Activated CD4-positive, alpha-beta memory T cell treated with anti-CD3 and anti-CD28 coated beads, Interleukin-2, amount 10 ng/mL, durations not matched to agents 7 days and 5 days (primary cell): ENCODE results near the gene DCAF8. TPM values are rescaled to one million over a fixed set of nuclear protein-coding genes. Genes with fewer than 3 reads are reported as not detected.

ENCODE experiments used
- CTCF ChIA-PET: fragments of 350-600 bp; sonication (Branson Sonifier 250); formaldehyde crosslinking; loops from one replicate; lab custom pipeline; 2021; ENCODE audit warnings: antibody characterized with exemption, inconsistent platforms; lab: Charles Lee
- POLR2A ChIA-PET: fragments of 350-600 bp; sonication (Branson Sonifier 250); formaldehyde crosslinking; loops from one replicate; lab custom pipeline; 2021; ENCODE audit warnings: antibody characterized with exemption; lab: Charles Lee
- DNase-seq: peaks from one replicate; pipeline ENCODE4 v3.0.0-alpha.2; 2020
- H3K27ac Mint-ChIP-seq: one replicate; pipeline ENCODE4 v1.8.0; 2021; ENCODE audit warnings: mild to moderate bottlenecking, mixed read lengths
- H3K27me3 Mint-ChIP-seq: one replicate; pipeline ENCODE4 v1.8.0; 2021; ENCODE audit warnings: mixed read lengths
- H3K36me3 Mint-ChIP-seq: one replicate; pipeline ENCODE4 v1.8.0; 2021; ENCODE audit warnings: low read depth, mixed read lengths
- H3K4me1 Mint-ChIP-seq: one replicate; pipeline ENCODE4 v1.8.0; 2021; ENCODE audit warnings: mixed read lengths
- H3K4me3 Mint-ChIP-seq: one replicate; pipeline ENCODE4 v1.8.0; 2021; ENCODE audit warnings: mild to moderate bottlenecking, mixed read lengths
- H3K9me3 Mint-ChIP-seq: one replicate; pipeline ENCODE4 v1.8.0; 2021; ENCODE audit warnings: mixed read lengths
- total RNA-seq, 2 experiments: library from RNA; stranded (reverse); gene quantifications; one replicate each; pipeline ENCODE4 v1.2.3, GENCODE V29; 2021

Gene DCAF8
- total RNA-seq, 2 experiments from 2014 or later, result 123 to 125 TPM

DNA sequence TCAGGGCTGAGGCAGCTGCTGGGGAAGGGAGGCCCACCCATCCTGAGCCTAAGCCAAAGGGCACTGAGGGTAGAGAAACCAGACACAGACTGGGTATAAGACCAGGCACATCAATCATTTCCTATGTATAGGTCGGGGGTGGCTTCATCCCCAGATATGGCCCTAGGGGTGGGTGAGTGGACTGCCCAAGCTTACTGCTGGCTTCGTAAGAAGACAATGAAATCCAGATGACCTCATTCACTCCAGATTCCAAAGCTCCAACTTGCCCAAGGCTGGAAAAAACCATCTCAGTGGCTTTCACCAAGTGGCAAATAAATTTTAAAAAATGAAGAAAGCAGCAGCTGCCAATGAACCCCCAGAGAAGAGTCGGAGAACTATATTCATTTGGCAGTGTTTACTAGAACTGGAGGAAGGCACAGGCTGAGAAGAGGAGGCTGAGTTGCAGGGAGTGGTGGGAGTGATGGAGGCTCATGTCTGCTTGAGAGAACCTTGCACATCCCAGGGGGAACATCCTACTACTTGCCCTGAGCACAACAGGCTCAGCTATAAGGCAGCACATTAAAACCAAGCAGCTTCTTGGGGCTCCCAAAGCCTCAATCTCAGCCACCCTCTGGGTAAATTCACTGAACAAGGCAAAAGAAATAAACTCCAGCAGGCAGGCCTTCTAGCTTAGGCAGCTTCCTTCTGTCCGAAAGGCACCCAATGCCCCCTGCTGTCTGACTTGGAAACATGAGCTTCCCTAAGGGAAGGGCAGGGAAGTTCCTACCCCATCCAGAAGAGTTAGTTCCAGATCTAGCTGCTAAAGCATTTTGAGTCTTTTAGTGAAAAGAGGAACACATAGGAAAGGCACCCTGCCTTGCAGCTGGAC, 43.1 kb downstream of the DCAF8 start:
- POLR2A ChIA-PET, result interaction anchor here (1.0 to 2.3 kb wide), 5 partner anchors 10 to 118 kb away, joined by 3 to 9 read pairs (median 3); partner anchors contain the start of genes PEA15 and PEX19
- H3K9me3 Mint-ChIP-seq, result no peaks in the 10 kb centered on the region
- H3K36me3 Mint-ChIP-seq, result peaks cover 64% of the 10 kb centered on the region
- DNase-seq, result no peak
- H3K4me1 Mint-ChIP-seq, result no peaks in the 10 kb centered on the region
- CTCF ChIA-PET, result interaction anchor here (0.7 to 2.7 kb wide), 7 partner anchors 8 to 132 kb away, joined by 3 to 8 read pairs (median 3); no protein-coding TSS in a partner anchor
- no peaks in the 10 kb centered on the region for H3K27me3 Mint-ChIP-seq
- no peak overlapping the region for H3K27ac Mint-ChIP-seq
- no peak overlapping the region for H3K4me3 Mint-ChIP-seq

DNA sequence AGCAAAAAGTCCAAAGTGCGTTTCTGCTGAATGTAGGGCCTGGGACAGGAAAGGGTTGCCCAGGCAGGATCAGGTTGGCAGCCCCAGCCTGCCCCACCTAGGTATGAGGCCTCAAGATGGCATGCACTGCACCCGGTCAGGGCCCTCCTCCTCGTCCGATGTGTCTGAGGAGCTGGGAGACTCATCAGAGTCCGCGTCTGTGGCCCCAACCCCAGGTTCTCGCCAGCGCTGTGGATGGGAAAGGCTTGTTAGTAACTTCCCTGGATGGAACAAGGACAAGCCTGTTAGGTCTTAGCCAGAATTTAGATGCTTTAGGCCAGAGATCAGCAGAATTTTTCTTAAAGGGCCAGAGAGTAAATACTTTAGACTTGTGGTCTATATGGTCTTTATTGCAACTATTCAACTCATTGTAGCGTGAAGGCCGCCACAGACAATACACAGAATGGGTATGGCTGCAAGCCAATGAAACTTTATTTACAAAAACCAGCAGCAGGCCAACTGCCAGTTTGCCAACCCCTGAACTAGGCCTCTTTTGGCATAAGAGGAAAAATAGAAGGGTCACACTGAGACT, 44.8 kb downstream of the DCAF8 start:
- Mint-ChIP-seq H3K27me3 (no peaks in the 10 kb centered on the region), H3K4me3 (no peak overlapping the region), H3K36me3 (peaks cover 57% of the 10 kb centered on the region), H3K27ac (no peak overlapping the region), H3K4me1 (no peaks in the 10 kb centered on the region), H3K9me3 (no peaks in the 10 kb centered on the region)
- DNase-seq, result no peak
- POLR2A ChIA-PET, result interaction anchor here (0.6 to 1.5 kb wide), 2 partner anchors 9 to 12 kb away, joined by 3 read pairs; no protein-coding TSS in a partner anchor
- CTCF ChIA-PET, result no interaction called here

DNA sequence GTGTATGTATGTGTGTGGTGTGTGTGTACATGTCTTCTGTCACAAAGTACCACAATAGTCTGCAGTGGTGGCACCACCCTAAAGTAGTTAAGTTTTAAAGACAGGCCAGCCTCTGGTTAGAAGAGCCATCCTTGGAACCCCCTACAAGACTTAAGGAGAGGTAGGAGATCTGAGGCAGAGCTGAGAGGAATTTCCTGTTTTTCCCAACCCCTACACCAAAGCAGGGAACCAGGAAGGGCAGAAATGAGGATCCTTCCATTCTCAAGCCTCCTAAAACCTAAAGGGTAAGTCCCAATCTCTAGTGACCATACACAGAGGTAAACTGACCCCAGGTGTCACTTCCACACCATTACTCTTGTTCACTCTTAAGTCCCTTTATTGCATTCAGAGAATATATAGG, 46.0 kb downstream of the DCAF8 start:
- Mint-ChIP-seq H3K4me1 (no peaks in the 10 kb centered on the region), H3K27me3 (no peaks in the 10 kb centered on the region), H3K36me3 (peaks cover 55% of the 10 kb centered on the region), H3K27ac (no peak overlapping the region), H3K9me3 (no peaks in the 10 kb centered on the region), H3K4me3 (no peak overlapping the region)
- no peak for DNase-seq
- CTCF ChIA-PET, result interaction anchor here (1.1 kb wide), 1 partner anchor 36 kb away, joined by 3 read pairs; no protein-coding TSS in a partner anchor
- POLR2A ChIA-PET, result no interaction called here

DNA sequence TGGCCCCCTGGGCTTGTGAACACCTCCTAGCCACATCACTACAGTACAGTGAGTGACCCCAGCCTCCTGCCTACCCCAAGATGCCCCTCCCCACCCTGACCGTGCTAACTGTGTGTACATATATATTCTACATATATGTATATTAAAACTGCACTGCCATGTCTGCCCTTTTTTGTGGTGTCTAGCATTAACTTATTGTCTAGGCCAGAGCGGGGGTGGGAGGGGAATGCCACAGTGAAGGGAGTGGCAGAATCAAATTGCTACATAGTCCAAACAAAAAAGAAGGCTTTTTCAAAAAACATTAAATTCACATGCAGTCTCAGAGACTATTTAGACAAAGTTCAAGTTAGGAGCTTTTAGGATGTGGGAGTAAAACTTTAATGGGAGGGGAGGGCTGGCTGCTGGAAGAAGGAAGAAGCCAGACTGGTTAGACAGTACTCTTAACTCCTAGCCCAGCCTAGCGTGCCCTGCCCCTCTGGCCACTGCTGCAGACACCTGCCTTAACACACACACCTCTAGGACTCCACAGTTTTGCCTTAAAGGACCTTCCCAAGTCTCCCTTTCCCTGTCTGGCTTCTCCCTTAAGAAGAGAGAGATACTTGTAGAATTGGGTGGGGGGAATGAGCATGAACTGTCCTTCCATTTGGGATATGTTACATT, 47.7 kb downstream of the DCAF8 start:
- peaks cover 48% of the 10 kb centered on the region for H3K36me3 Mint-ChIP-seq
- peaks cover 5% of the 10 kb centered on the region for H3K4me1 Mint-ChIP-seq
- H3K27ac Mint-ChIP-seq, result no peak overlapping the region
- no peak for DNase-seq
- no peaks in the 10 kb centered on the region for H3K9me3 Mint-ChIP-seq
- ChIA-PET POLR2A (no interaction called here), CTCF (no interaction called here)
- no peak overlapping the region for H3K4me3 Mint-ChIP-seq
- no peaks in the 10 kb centered on the region for H3K27me3 Mint-ChIP-seq

DNA sequence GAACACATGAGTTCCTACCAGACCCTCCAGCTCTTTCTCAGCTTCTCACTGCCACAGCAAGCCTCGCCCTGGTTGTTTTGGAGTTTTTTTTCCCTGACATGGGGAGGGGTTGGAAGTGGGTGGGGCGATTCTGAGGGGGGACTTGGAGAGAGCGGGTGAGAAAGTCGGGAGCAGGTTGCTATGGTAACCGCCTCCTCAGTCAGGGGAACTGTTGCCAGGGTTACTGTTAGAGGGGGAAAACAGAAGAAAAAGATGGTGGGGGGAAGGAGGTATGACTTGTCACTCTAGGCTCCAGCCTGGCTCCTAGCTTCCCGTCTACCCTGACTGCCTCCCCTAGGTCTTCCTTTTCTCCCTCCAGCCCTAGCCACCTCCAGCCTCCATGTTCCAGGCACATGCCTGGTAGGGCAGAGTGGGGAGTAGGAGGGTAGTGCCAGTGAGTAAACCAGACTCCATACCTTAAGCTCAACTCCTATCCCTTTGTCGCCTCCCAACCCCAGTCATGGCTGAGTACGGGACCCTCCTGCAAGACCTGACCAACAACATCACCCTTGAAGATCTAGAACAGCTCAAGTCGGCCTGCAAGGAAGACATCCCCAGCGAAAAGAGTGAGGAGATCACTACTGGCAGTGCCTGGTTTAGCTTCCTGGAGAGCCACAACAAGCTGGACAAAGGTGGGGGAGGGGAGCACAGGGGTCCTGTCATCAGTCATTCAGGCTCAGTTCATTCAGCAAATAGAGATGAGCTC, 51.1 kb downstream of the DCAF8 start:
- Mint-ChIP-seq H3K4me3 (no peak overlapping the region), H3K4me1 (peaks cover 28% of the 10 kb centered on the region), H3K27ac (no peak overlapping the region), H3K9me3 (no peaks in the 10 kb centered on the region), H3K36me3 (peaks cover 50% of the 10 kb centered on the region), H3K27me3 (no peaks in the 10 kb centered on the region)
- CTCF ChIA-PET, result interaction anchor here (0.6 kb wide), 1 partner anchor 8 kb away, joined by 3 read pairs; no protein-coding TSS in a partner anchor
- POLR2A ChIA-PET, result interaction anchor here (1.0 kb wide), 2 partner anchors 40 to 74 kb away, joined by 3 to 6 read pairs; partner anchors contain the start of gene PEX19
- no peak for DNase-seq

DNA sequence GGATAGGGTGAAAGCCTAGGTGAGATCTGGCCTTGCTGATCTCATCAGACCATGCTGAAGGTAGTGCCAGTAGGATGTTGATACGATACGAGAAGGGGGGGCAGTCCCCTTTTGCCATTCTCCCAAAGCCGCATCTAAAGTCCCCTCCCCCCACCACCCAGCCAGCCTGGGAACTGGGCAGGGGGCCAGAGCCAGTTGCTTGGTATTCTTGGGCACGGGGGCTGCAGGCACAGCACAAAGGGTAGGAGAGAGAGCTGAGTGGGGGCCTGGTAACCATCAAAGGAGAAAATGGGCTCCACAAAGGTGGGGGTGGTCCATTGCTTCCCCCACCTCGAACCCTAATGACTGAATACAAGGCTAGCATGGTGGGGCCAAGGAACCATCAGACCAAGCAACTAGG, 51.8 kb downstream of the DCAF8 start:
- no peaks in the 10 kb centered on the region for H3K9me3 Mint-ChIP-seq
- no peak for DNase-seq
- no peak overlapping the region for H3K27ac Mint-ChIP-seq
- peaks cover 44% of the 10 kb centered on the region for H3K36me3 Mint-ChIP-seq
- no peak overlapping the region for H3K4me3 Mint-ChIP-seq
- H3K4me1 Mint-ChIP-seq, result peaks cover 32% of the 10 kb centered on the region
- ChIA-PET POLR2A (interaction anchor here (1.0 kb wide), 1 partner anchor 74 kb away, joined by 6 read pairs; the partner anchor contains the start of gene PEX19), CTCF (interaction anchor here (0.6 kb wide), 1 partner anchor 9 kb away, joined by 3 read pairs; no protein-coding TSS in a partner anchor)
- H3K27me3 Mint-ChIP-seq, result no peaks in the 10 kb centered on the region

DNA sequence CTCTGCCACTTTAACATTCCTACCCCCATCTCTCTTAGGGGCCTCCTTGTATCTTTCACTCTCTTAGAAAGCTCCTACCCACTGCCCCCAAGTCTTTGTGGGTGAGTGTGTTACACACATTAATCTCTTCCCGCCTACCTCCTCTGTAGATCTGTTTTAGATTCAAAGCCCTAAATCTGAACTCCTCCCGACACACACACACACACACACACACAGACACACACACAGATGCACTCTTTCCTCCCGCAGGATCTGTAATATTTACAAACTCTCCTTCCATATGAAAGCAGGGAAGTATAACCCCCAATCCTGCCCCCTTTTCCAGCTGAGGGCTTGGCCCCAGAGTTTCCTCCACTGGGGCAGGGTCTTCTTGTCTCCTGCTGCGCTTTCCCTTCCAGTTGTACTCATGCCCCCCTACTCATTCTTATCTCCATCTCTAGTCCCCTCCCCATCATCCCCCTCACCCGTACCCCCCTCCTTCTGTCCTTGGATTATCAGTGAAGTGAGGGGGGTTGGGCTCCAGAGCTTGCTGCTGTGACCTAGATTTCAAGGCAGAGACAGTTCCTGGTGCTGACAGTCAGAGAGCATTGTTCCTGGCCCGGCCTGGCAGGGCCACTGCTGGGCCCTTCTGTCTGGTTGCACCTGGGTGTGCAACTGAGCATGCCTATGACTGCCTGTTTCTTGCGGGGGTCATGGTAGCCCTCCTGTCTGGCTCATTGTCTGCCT, 52.9 kb downstream of the DCAF8 start:
- CTCF ChIA-PET, result no interaction called here
- no peak for DNase-seq
- Mint-ChIP-seq H3K4me1 (peaks cover 38% of the 10 kb centered on the region), H3K4me3 (no peak overlapping the region), H3K36me3 (peaks cover 36% of the 10 kb centered on the region), H3K27ac (peak overlapping the region; percentile 44), H3K9me3 (no peaks in the 10 kb centered on the region), H3K27me3 (no peaks in the 10 kb centered on the region)
- POLR2A ChIA-PET, result interaction anchor here (1.0 kb wide), 1 partner anchor 20 kb away, joined by 3 read pairs; no protein-coding TSS in a partner anchor

DNA sequence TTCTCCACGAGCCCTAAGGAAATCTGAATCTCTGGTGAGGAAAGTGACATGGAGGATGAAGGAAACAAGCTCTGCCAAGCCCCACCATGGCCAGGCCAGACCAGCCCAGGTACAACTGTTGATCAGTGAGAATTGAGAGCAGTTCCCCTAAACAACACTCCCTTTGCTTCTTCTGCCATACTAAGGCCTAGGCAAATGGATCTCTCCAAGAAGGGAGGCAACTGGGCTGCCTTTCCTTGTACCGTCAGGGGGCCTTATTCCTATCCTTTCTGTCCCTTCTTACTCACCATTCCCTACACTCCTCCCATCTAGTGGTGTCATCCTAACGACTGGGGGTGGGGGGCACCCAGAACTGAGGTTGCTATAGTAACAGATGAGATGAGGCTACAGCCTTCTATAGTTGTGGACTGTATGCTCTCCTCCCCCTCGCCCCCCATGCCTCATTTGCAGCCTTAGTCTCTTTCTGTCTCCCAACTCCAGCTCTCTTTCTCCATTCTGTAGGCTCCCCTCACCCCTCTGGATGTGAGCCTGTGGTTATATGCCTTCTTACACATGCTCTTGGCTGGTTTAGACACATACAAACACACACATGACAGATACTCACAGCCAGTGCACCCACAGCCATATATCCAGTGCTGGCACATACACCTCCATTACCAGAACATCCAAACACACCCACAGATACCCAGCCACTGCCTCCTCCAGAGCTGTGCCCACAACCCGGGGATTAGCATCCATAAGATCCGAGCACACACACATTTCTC, 53.6 kb downstream of the DCAF8 start:
- DNase-seq, result no peak
- CTCF ChIA-PET, result interaction anchor here (1.6 kb wide), 1 partner anchor 82 kb away, joined by 5 read pairs; no protein-coding TSS in a partner anchor
- no peaks in the 10 kb centered on the region for H3K9me3 Mint-ChIP-seq
- POLR2A ChIA-PET, result interaction anchor here (0.8 to 1.9 kb wide), 3 partner anchors 9 to 76 kb away, joined by 3 to 6 read pairs (median 3); partner anchors contain the start of gene PEX19
- H3K27me3 Mint-ChIP-seq, result no peaks in the 10 kb centered on the region
- no peak overlapping the region for H3K4me3 Mint-ChIP-seq
- peaks cover 44% of the 10 kb centered on the region for H3K4me1 Mint-ChIP-seq
- H3K27ac Mint-ChIP-seq, result peak overlapping the region; percentile 4
- H3K36me3 Mint-ChIP-seq, result peaks cover 31% of the 10 kb centered on the region

DNA sequence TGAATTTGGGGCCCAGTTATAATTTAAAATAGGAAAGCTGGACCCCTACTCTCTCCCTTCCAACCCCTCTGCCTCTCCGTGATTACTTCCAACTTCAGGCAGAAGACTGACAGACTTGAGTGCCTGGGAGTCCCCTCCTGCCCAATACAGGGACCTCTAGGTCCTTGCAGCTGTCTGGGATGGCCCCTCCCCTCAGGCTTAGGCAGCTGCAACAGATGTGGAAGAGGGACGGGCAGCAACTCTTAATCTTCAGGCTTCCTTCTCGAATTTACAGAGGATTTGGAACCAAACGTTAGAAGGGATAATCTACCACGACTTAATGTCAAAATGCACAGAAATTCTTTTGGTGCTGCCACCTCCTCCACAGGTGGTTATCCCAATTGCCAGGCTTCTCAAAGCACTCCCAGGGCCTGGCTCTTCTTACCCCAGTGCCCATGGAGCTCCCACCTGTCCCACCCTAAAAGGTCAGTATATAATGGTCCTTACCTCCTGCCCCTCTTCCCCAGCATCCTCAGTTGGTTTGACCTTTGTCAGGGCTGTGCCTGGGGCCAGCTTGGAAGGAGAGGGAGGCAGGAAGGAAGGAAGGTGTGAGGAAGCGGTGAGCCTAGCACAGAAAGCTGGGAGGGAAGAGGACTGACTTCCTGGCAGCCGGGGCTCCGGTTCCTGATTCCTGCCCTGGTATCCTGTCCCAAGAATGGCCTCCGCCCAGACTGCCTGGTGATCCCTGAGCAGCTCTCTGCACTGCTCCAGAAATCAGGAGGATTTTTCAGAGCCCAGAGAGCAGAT, 54.4 kb downstream of the DCAF8 start:
- CTCF ChIA-PET, result interaction anchor here (0.9 to 1.6 kb wide), 2 partner anchors 44 to 83 kb away, joined by 3 to 5 read pairs; no protein-coding TSS in a partner anchor
- H3K9me3 Mint-ChIP-seq, result no peaks in the 10 kb centered on the region
- peaks cover 44% of the 10 kb centered on the region for H3K4me1 Mint-ChIP-seq
- no peaks in the 10 kb centered on the region for H3K27me3 Mint-ChIP-seq
- POLR2A ChIA-PET, result interaction anchor here (0.8 to 4.1 kb wide), 5 partner anchors 10 to 107 kb away, joined by 3 to 27 read pairs (median 3); partner anchors contain the start of genes DCAF8 and PEX19
- H3K36me3 Mint-ChIP-seq, result peaks cover 26% of the 10 kb centered on the region
- no peak overlapping the region for H3K4me3 Mint-ChIP-seq
- peak overlapping the region; percentile 36 for H3K27ac Mint-ChIP-seq
- DNase-seq, result no peak

DNA sequence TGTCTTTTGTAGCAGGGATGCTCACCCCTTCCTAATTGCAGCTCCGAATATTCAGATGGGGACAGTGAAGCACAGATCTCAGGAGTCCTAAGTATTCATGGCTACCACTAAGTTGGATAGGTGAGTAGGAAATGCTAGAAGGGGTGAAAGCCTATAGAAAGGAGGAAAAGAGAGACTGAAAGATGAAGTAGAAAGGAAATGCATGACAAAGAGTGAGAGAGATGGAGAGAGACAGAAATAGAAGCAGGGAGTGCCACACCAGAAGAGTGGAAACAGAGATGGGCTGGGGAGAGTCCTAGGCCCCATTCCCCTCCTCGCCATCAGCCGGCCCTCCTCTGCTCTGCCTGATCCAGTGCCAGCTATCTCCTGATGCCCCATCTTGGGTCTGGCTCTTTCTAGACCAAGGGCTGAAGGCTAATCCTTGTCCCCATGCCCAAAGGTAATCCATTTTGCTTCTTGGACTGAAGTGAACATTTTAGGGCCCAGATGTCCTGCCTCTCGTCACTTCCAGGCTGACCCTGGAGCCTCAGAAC, 55.2 kb downstream of the DCAF8 start:
- H3K4me1 Mint-ChIP-seq, result peaks cover 44% of the 10 kb centered on the region
- CTCF ChIA-PET, result interaction anchor here (0.9 to 1.6 kb wide), 2 partner anchors 45 to 84 kb away, joined by 3 to 5 read pairs; no protein-coding TSS in a partner anchor
- DNase-seq, result no peak
- H3K4me3 Mint-ChIP-seq, result peak overlapping the region; percentile 86
- H3K9me3 Mint-ChIP-seq, result no peaks in the 10 kb centered on the region
- peak overlapping the region; percentile 43 for H3K27ac Mint-ChIP-seq
- POLR2A ChIA-PET, result interaction anchor here (0.8 to 4.1 kb wide), 5 partner anchors 15 to 106 kb away, joined by 3 to 27 read pairs (median 4); partner anchors contain the start of genes DCAF8 and PEX19
- no peaks in the 10 kb centered on the region for H3K27me3 Mint-ChIP-seq
- H3K36me3 Mint-ChIP-seq, result peaks cover 20% of the 10 kb centered on the region
